SIG-M5 treated with dmso at 0.1 percent for 504 hours (cell line): Measurements from ENCODE around the gene CCDC158.
"Not testable (repeated sequence)": the region's sequence is repeated elsewhere in the genome, so short reads cannot be mapped to it uniquely, and the experiment has no call there.

Source experiments
- DNase-seq: peaks from one replicate; lab custom pipeline; 2025; ENCODE audit not compliant: unreplicated experiment; lab: John Stamatoyannopoulos, UW

The CCDC158 gene

DNA sequence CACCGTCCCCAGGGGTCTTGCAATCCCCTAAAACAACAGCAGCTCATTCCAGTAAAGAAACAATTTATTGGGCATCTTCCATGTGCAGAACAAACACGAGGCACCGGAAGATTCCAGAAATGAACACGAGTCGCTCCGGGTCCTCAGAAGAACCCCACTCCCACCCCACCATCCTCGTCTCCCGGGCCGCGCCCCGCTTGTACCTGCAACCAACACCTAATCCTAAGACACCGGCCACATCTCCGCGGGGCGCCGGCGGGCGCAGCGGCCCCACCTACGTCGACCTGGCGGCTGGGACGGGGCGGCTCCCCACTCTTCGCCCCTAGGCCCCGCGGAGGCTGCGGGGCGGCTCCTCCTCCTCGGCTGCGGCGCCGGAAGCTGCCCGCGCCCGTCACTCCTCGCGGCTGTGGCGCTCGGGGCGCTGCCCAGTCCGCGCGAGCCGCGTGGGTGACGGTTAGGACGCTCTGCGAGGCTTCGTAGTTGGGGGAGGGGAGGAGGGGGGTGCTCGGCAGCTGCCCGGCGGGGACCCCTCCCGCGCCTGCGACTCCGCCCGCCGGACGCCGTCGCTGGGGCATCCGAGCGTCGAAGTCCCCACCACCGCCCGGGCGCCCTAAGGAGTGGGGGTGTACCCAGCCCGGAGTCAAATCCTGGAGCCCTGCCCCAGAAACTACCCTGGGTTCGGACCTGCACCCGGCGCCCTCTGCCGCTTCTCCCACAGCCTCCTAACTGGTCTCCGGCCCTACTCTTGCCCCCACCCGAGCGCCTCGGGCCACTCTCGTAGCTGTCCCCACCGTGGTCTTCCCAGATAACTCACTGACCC lies at the start of gene CCDC158:
TSS of gene CCDC158 (minus strand) at position 380 of the 820 bp plus-strand sequence. CDS start 17,934 bp downstream, outside the sequence.
- DNase-seq = no peak

DNA sequence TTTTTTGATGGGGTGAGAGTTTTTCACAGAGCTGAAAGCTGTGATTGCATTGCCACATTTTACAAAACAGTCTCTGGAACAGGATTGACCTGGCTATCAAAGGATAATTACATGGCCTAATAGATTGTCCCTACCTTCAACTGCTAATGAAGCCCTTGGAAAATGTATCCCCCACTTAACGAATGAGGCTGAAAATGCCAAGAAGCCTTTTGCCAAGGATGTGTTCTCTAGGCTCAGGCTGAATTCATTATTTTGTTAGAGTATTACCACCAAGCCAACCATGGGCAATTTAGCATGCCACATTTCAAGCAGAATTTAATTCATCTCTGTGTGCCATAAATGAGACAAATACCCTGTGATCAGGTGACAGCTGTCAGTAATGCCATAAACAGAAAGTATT lies 49.6 kb upstream of the CCDC158 start:
- no peak for DNase-seq

DNA sequence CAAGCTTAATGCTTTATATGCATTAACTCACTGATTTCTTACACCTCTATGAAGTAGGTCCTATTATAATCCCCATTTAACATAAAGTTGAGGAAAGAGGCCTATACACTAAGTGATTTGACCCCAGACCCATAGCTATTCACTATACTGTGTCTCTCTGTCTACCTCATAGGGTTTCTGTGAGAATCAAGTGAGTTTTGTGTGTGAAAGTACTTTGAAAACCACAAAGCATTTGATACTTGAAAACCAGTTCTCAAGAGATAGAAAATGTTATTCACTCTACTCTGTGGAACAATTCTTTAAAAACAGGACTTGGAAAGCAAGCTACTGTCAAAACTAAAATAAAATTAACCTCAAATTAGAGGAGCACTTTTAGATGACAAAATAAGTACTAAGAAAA lies 49.1 kb upstream of the CCDC158 start:
- DNase-seq = no peak

DNA sequence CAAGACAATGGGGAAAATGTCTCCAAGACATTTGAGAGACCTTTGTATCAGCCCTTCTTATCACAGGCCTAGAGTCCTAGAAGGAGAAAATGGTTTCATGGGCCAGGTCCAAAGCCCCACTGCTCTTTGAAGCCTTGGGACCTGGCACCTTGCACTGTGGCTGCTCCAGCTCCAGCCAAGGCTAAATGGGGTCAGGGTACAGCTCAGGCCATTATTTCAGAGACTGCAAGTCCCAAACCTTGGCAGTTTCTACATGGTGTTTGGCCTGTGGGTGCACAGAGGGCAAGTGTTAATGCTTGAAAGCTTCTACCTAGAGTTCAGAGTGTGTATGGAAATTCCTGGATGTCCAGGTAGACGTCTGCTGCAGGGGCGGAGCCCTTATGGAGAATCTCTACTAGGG lies 42.6 kb upstream of the CCDC158 start:
- DNase-seq = no peak

DNA sequence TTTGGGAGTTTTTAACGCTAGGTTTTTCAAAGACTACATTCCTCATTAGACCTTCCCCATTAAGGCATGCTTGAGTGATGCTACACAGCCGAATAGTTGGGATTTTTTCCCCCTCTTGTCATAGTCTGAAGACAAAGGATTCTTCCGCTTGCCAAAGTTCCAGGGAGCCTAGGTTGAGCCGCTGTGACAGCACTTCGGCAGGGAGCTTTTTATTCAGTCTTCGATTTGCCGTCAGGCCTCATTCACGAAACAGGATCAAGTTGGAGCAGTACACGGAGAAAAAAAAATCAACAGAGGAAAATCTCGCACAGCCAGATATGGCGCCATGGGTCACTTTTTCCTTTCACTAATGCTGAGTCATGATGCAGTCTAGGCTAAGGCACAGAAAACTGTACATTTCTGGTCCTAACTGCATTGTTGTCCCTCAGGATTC lies 38.4 kb upstream of the CCDC158 start:
- no peak for DNase-seq

DNA sequence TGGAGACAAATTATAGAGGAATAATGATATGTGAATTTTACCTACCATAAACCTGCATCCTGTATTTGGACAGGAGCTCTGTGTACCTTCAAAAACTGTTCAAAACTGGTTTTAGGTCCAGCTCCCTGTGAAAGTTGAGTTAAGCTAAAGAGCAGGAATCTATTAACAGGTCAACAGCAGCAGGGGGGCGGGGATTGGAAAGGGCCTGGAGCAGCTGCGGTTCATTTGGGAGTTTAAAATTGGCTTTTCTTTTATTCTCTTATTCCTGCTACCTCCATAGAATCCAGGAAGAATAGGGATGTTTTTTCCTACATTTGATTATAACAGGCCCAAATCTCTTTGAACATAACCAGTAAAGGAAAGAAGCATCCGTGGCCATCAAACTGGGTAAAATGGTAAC lies 37.9 kb upstream of the CCDC158 start:
- no peak for DNase-seq

DNA sequence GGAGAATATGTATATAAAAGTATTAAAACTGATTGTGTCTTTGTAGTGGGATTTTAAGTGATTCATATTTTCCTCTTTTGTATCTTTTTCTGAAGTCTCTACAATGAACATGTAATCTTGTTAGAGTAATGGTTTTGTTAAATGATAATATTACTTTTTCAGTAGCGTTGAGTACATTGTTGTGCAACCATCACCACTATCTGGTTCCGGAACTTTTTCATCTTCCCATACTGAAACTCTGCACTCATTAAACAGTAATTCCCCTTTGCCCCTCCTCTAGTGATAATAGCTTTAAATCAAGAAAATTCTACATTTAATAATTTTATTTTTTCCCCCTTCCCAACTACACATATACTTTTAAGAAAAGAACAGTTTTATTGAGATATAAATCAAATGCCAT lies 37.4 kb upstream of the CCDC158 start:
- no peak for DNase-seq

DNA sequence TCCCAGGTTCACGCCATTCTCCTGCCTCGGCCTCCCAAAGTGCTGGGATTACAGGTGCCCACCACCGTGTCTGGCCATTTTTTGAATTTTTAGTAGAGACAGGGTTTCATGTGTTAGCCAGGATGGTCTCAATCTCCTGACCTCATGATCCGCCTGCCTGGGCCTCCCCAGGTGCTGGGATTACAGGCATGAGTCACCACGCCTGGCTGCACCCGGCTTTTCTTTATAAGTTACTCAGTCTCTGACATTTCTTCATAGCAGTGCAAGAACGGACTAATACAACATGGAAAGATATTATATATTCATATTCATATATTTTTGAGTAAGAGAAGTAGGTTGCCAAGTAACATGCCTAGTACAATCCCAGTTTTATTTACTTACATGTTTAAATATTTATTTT lies 36.9 kb upstream of the CCDC158 start:
- DNase-seq = no peak

DNA sequence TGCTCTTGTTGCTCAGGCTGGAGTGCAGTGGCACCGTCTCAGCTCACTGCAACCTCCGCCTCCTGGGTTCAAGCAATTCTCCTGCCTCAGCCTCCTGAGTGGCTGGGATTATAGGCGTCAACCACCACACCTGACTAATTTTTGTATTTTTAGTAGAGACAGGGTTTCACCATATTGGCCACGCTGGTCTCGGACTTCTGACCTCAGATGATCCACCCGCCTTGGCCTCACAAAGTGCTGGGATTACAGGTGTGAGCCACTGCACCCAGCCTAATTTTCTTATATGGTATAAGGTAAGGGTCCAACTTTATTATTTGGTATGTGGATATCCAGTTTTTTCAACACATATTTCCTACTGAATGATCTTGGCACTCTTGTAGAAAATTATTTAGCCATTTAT lies 33.1 kb upstream of the CCDC158 start:
- not testable (repeated sequence) for DNase-seq

DNA sequence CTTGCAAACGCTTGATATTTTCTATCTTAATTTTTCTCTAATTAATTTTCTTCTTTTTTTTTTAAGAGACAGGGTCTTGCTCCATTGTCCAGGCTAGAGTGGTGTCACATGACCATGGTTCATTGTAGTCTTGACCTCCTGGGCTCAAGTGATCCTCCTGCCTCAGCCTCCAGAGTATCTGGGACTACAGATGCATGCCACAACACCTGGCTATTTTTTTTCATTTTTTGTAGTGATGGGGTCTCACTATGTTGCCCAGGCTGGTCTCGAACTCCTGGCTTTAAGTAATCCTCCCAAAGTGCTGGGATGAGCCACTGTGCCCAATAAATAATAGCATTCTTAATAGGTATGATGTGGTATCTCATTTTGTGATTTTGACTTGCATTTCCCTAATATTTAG lies 32.3 kb upstream of the CCDC158 start:
- DNase-seq = no peak

DNA sequence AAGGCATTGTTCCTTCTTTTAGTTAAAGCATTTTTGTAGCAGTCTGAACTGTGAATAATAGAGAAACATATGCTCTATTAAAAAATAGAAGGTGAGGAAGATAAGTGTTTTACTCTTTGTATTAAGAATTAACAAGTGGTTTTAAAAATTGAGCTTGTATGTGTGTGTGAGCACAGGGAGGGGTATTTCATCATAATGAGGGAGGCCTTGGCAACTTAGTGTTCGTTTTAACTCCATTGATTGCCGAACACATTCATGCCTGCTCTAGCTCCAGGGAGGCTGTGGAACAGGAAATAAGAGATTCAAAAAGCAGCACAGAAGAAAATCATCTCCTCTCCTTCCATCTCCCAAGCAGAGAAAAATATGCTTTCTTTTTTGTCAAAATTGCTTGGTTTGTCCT lies 28.9 kb upstream of the CCDC158 start:
- no peak for DNase-seq

DNA sequence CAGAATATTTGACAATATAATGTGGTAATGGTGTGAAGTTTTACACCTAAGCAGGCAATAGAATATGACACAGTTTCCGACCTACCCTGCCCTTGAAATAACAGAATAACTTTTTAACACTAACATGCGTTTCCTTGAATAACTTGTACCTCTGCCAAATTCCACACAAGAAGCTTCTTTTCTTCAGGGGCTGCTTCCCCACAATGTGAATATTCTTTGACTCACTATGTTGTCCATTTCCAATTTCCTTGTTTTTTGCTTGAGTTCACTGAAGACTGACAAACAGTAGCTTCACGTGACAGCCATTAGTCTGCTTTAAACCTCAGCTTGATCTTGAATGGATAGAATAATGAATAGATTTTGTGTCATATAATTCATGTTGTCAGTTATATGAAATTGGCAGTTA lies 28.4 kb upstream of the CCDC158 start:
- no peak for DNase-seq

DNA sequence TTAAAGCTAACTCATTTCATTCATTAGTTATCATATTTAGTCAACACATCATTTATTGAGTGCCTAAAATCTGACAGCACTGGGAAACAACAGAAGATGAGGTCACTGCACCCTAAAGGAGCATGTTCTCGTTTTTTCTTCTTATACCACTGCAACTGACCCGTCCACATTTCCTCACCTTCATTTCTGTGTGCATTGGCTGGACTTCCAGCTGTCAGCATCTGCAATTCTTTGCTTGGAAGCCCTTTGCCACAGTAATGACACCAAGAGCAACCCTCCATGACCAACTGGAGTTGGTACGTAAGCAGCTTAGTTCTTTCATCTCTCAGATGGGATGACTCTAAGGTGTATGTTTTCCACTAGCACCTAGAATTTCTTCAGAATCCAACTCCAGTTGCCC lies 27.3 kb upstream of the CCDC158 start:
- no peak for DNase-seq

DNA sequence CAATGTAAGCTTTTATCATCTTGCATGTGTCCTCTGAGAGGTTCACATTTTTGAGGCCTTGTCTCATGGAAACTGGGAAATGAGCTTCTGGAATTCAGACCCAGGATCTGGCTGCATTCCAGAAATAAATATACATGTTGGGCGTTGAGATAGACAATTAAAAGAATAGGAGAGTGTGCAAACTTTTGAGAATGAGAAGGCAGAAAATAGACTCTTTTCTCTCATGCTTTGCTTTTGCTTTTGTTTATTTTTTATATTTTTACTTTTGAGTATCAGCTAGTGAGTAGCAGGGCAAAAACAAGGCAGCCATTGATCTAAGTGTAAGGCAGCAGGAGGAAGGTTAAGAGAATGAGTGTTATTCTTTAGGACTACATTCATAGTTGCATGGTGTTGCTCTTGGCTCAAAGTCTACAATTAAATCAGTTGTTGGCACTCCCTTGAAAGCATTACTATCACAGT lies 26.5 kb upstream of the CCDC158 start:
- no peak for DNase-seq

DNA sequence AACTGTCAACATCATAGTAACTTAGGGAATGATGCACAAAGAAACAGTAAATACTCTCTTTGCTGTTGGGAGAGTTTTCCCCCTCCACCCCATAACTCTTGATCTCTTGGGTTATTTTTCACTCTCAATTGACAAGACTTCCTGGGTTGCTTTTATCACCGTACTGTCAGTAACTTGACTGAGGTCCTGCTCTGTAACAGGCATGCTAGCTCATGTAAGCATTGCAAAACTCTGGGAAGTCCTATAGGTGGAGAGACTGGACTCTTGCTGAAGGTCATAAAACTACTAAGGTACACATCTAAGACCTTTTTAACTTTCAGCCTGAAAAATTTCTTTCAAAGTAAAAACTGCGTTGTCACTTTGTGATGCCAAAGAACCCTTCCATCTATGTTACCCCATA lies 25.0 kb upstream of the CCDC158 start:
- no peak for DNase-seq

DNA sequence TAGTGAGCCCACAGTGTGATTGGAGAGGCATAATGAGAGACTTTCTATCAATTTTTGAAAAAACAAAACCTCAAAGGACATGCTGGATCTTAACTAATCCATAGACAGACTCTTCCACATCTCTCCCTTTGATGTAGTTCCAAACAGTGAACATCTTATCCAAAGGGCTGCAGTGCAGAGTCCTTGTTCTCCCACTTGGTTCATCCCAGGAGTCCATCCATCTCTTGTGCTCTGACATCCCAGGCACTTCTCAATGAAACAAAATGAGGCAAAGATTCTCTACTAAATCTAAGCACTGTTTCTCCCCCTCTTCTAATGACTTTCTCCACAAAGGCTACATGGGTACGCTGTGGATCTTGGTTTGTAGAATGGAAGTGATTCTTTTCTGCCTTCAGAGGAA lies 22.4 kb upstream of the CCDC158 start:
- no peak for DNase-seq

DNA sequence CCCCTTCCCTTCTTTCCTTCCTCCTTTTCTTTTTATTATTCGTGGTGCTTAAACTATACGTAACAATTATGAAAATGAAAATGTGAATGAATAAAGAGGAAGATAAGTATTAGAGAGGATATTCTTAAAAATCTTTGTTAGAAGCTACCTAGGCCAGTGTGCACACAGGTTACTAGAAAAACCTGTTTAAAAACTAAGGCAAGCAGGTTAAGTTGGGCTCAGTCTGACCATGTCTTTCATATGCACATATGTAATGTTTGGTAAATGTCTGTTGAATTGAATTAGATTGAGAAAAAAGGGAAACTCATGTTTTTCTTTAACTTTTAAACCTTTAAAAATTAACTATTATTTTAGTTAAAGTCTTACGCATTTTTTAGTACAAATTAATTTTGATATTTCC lies 21.9 kb upstream of the CCDC158 start:
- no peak for DNase-seq

DNA sequence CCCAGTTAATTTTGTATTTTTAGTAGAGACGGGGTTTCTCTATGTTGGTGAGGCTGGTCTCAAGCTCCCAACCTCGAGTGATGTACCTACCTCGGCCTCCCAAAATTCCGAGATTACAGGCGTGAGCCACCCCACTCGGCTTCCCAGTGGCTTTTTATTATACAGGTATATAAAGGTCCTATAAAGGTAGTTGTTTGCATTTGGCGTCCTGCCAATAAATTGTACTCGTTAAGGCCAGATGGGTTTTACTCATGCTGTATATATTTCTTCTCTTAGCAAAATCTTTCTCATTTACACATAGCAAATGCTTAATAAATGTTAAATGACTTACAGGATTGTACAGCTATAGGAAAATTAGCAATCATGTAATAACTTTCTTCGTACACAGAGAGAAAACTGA lies 20.9 kb upstream of the CCDC158 start:
- no peak for DNase-seq

DNA sequence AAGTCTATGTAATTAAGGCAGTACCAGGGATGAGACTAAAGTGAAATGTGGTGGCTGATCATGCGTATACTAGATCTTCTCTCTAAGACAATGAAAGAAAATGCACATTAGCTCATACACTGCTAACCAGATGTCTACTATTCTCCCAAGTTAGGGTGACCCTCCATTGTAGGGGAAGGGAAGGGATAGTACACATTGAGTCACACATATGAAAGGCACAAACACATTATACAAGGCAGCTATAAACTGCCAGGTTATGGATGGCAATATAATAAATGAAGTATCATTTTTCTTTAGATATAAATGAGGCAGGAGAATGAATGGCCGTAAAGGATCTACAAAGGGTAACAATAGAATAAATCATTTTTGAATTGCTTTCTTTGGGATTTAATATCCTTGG lies 18.6 kb upstream of the CCDC158 start:
- DNase-seq = no peak

DNA sequence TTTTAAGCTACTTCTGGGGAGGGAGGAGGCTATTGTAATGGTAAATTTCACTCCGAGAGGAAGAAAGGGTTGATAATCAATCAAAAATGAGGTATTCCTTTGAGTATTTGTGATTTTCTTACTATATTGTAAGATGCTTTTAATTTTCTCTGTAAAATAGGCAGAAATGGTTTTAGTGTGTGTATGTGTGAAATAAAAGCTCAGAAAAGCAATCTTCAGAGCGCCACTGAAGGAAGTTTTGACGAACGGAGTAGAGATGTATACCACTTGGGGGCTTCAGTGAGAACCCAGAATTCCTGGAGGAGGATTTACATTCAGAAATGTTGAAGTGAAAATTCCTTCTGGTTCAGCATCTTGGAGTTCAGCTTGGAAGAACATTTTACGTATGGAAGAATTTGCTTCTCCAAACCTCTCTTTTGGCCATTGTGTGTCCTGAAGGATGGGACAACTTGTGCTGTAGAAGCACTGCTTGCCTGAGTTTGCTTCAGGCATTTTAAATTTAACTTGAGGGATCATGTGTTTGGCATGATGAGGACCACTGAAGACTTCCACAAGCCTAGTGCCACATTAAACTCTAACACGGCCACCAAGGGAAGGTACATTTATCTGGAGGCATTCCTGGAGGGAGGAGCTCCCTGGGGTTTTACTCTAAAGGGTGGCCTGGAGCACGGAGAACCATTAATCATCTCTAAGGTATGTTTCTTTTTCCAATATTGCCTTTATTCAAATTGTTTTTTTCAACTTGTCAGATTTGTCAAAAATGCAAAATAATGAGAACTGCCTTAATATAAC lies 14.8 kb upstream of the CCDC158 start:
- DNase-seq = no peak

DNA sequence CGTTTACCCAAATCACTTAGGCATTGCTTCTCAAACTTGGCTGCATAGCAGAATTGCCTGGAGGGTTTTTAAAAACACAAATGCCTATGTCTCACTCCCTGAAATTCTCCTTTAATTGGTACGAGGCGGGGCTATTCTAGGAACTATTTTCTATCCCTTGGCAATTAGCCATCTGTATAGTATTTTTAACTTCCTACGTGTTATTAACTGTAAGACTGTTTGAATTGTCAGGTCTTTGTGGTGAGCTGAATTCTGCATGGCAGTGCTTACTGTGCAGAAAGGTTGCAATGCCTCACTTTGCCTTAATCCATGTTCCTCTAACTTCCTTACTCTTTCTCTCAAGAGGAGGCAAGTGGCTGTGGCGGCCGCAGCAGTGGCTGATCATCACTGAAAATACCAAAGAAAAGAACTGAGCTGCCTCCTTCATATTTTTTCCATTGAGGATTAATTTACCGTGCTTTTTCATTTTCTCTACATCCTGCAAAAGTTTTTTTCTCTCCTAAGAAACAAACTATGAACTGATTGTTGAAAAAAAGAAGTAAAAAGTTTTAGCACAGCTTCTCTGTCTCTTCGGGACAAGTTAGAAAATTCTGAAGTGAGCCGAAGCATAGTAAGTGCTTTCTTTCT lies 14.1 kb upstream of the CCDC158 start, which contains the start of gene SHROOM3:
TSS of gene SHROOM3 (plus strand) at position 329 of the 627 bp plus-strand sequence. CDS start 824 bp downstream, outside the sequence.
- DNase-seq = no peak
